Breast epithelium (tissue), 3 donors: ENCODE data around the gene MACROD2.

Source experiments
- CTCF ChIP-seq, 3 donors: fragments of 450-650 bp; IDR thresholded peaks; one replicate each; pipeline ENCODE4 v1.5.1; 2016 to 2017; ENCODE audit warnings: antibody characterized with exemption in 3 of 3, mild to moderate bottlenecking in 3 of 3, moderate library complexity in 3 of 3
- POLR2A ChIP-seq: fragments of 450-650 bp; IDR thresholded peaks from one replicate; pipeline ENCODE4 v1.6.1; 2016; ENCODE audit warnings: antibody characterized with exemption, mild to moderate bottlenecking, moderate library complexity
- POLR2AphosphoS5 ChIP-seq, 3 donors: sonication (generic); formaldehyde crosslinking; IDR thresholded peaks; one replicate each; pipeline ENCODE4 v1.6.1; 2017; ENCODE audit warnings: antibody characterized with exemption in 3 of 3

GRCh38 chr20:14589383-14589782 is 594.1 kb downstream of the MACROD2 start:
- TF ChIP-seq POLR2A (no peak), CTCF (IDR thresholded peaks at IDR 0.05) (no peak), POLR2AphosphoS5 (IDR thresholded peaks at IDR 0.05) (no peak)
